HFFc6 (cell line): ENCODE measurements around the gene PTPN22. TPM values are rescaled to one million over a fixed set of nuclear protein-coding genes. Genes with fewer than 3 reads are reported as not detected.

Experiments
- DNase-seq: peaks from one replicate; pipeline ENCODE4 v3.0.0-alpha.2; 2018
- H3K27ac Mint-ChIP-seq: 2 replicates; pipeline ENCODE4 v1.8.0; 2020; ENCODE audit warnings: mild to moderate bottlenecking, mixed read lengths
- H3K27me3 Mint-ChIP-seq: 2 replicates; pipeline ENCODE4 v1.8.0; 2021; ENCODE audit warnings: mild to moderate bottlenecking, moderate library complexity, mixed read lengths; ENCODE audit not compliant: insufficient read depth
- H3K36me3 Mint-ChIP-seq: 2 replicates; pipeline ENCODE4 v1.8.0; 2021; ENCODE audit warnings: low read depth, mixed read lengths
- H3K4me1 Mint-ChIP-seq: 2 replicates; pipeline ENCODE4 v1.8.0; 2020; ENCODE audit warnings: low read depth, mixed read lengths
- H3K4me3 Mint-ChIP-seq: 2 replicates; pipeline ENCODE4 v1.8.0; 2020; ENCODE audit warnings: mild to moderate bottlenecking, moderate library complexity, mixed read lengths
- H3K9me3 Mint-ChIP-seq: 2 replicates; pipeline ENCODE4 v1.8.0; 2020; ENCODE audit warnings: mild to moderate bottlenecking, mixed read lengths
- CTCF ChIP-seq: fragments of 200-600 bp; sonication (generic); IDR thresholded peaks from 2 replicates; pipeline ENCODE4 v1.5.0; 2021; ENCODE audit warnings: antibody characterized with exemption, mild to moderate bottlenecking
- total RNA-seq, 6 experiments: library from RNA; stranded (reverse); fragmentation: NEBNext Ultra II Directional; extraction: Animal tissue kit (Norgen Biotek cat#: 25700); gene quantifications; 2 replicates in 1 of 6; 3 replicates in 5 of 6; pipeline ENCODE4 v1.2.3, GENCODE V29; 2021

PTPN22 gene
- total RNA-seq, 6 experiments from 2014 or later = 0.71 to 1.3 (median 1.0) TPM

- peaks cover 13% of the 10 kb centered on the region for H3K9me3 Mint-ChIP-seq
- DNase-seq = no peak
- TF ChIP-seq CTCF = no peak
Measured at GRCh38 chr1:113849072-113849471, 22.4 kb downstream of the PTPN22 start.

GRCh38 chr1:113846391-113847035, 25.0 kb downstream of the PTPN22 start:
- H3K9me3 Mint-ChIP-seq = peaks cover 13% of the 10 kb centered on the region
- no peaks in the 10 kb centered on the region for H3K4me1 Mint-ChIP-seq
- TF ChIP-seq CTCF = no peak
- H3K27me3 Mint-ChIP-seq = no peaks in the 10 kb centered on the region
- H3K36me3 Mint-ChIP-seq = peaks cover 21% of the 10 kb centered on the region
- H3K27ac Mint-ChIP-seq = no peak overlapping the region
- no peak overlapping the region for H3K4me3 Mint-ChIP-seq
- no peak for DNase-seq

More at GRCh38 chr1:113849072-113849471, 22.4 kb downstream of the PTPN22 start:
- Mint-ChIP-seq H3K36me3 (peaks cover 21% of the 10 kb centered on the region), H3K27ac (no peak overlapping the region), H3K4me1 (no peaks in the 10 kb centered on the region), H3K4me3 (no peak overlapping the region), H3K27me3 (no peaks in the 10 kb centered on the region)

GRCh38 chr1:113836534-113836933, 35.0 kb downstream of the PTPN22 start:
- no peak for TF ChIP-seq CTCF
- H3K36me3 Mint-ChIP-seq = peaks cover 4% of the 10 kb centered on the region; the same call in 1 of the 2 replicates
- H3K4me1 Mint-ChIP-seq = peaks cover 8% of the 10 kb centered on the region
- H3K9me3 Mint-ChIP-seq = no peaks in the 10 kb centered on the region
- no peak overlapping the region for H3K27ac Mint-ChIP-seq
- H3K4me3 Mint-ChIP-seq = no peak overlapping the region
- no peak for DNase-seq
- H3K27me3 Mint-ChIP-seq = no peaks in the 10 kb centered on the region

- peak; percentile 90 for TF ChIP-seq CTCF
- no peaks in the 10 kb centered on the region for H3K9me3 Mint-ChIP-seq
- H3K36me3 Mint-ChIP-seq = peaks cover 4% of the 10 kb centered on the region; the same call in 1 of the 2 replicates
Measured at GRCh38 chr1:113835686-113836290, 35.7 kb downstream of the PTPN22 start.

GRCh38 chr1:113834716-113835115, 36.8 kb downstream of the PTPN22 start:
- H3K27ac Mint-ChIP-seq = no peak overlapping the region
- H3K4me3 Mint-ChIP-seq = no peak overlapping the region

More at GRCh38 chr1:113835686-113836290, 35.7 kb downstream of the PTPN22 start:
- Mint-ChIP-seq H3K4me3 (no peak overlapping the region), H3K27ac (no peak overlapping the region), H3K27me3 (no peaks in the 10 kb centered on the region), H3K4me1 (peaks cover 15% of the 10 kb centered on the region)
- DNase-seq = peak; percentile 51

More at GRCh38 chr1:113834716-113835115, 36.8 kb downstream of the PTPN22 start:
- DNase-seq = no peak
- Mint-ChIP-seq H3K36me3 (no peaks in the 10 kb centered on the region), H3K9me3 (no peaks in the 10 kb centered on the region), H3K4me1 (peaks cover 26% of the 10 kb centered on the region), H3K27me3 (no peaks in the 10 kb centered on the region)
- TF ChIP-seq CTCF = no peak
